Fibroblast of lung (primary cell): Measurements from ENCODE around the gene MYD88. TPM values are rescaled to one million over a fixed set of nuclear protein-coding genes. Genes with fewer than 3 reads are reported as not detected.

Source experiments
- DNase-seq, 2 donors: peaks; one replicate each; pipeline versions ENCODE4 v3.0.0 to v3.0.0-alpha.2; 2010; ENCODE audit warnings: low read depth in 2 of 2
- H2AFZ ChIP-seq: 2 replicates; pipeline ENCODE4 v1.5.1; 2012; ENCODE audit warnings: low read length, control low read depth, inconsistent platforms
- H3K27ac ChIP-seq: 2 replicates; pipeline ENCODE4 v1.5.1; 2011; ENCODE audit warnings: low read length, control low read depth; ENCODE audit not compliant: insufficient read depth
- H3K27me3 ChIP-seq: 2 replicates; pipeline ENCODE4 v1.5.1; 2011; ENCODE audit warnings: mild to moderate bottlenecking, low read length; ENCODE audit not compliant: control insufficient read depth, insufficient read depth
- H3K36me3 ChIP-seq: 2 replicates; pipeline ENCODE4 v1.5.1; 2011; ENCODE audit warnings: low read length; ENCODE audit not compliant: control insufficient read depth, insufficient read depth
- H3K4me1 ChIP-seq: 2 replicates; pipeline ENCODE4 v1.5.1; 2011; ENCODE audit warnings: low read length; ENCODE audit not compliant: control insufficient read depth, insufficient read depth; ENCODE audit errors: extremely low read depth
- H3K4me2 ChIP-seq: 2 replicates; pipeline ENCODE4 v1.5.1; 2011; ENCODE audit warnings: low read length, control low read depth; ENCODE audit not compliant: insufficient read depth; ENCODE audit errors: extremely low read depth
- H3K4me3 ChIP-seq, 4 experiments: fragments of 200-600 bp in 1 of 4; sonication (generic) in 1 of 4; replicated peaks in 1 of 4; 2 replicates each; pipeline ENCODE4 v1.5.1; 2011 to 2016; ENCODE audit warnings: low read length in 4 of 4, low read depth in 3 of 4, mild to moderate bottlenecking in 3 of 4, control low read depth in 2 of 4, inconsistent platforms in 1 of 4, mixed read lengths in 1 of 4; ENCODE audit not compliant: insufficient read depth in 1 of 4; ENCODE audit errors: control extremely low read depth in 1 of 4
- H3K79me2 ChIP-seq: 2 replicates; pipeline ENCODE4 v1.5.1; 2012; ENCODE audit warnings: mild to moderate bottlenecking, low read length, inconsistent platforms; ENCODE audit not compliant: control insufficient read depth, insufficient read depth
- H3K9ac ChIP-seq: 2 replicates; pipeline ENCODE4 v1.5.1; 2011; ENCODE audit warnings: mild to moderate bottlenecking, low read length, control low read depth; ENCODE audit not compliant: insufficient read depth
- H3K9me3 ChIP-seq: 2 replicates; pipeline ENCODE4 v1.5.1; 2012; ENCODE audit warnings: low read depth, low read length; ENCODE audit not compliant: control insufficient read depth, insufficient read depth
- H4K20me1 ChIP-seq: 2 replicates; pipeline ENCODE4 v1.5.1; 2011; ENCODE audit warnings: low read length; ENCODE audit not compliant: control insufficient read depth, insufficient read depth; ENCODE audit errors: extremely low read depth
- EZH2 ChIP-seq: IDR thresholded peaks from 2 replicates; pipeline ENCODE4 v1.5.1; 2012; ENCODE audit warnings: low read length, control low read depth, mild to moderate bottlenecking; ENCODE audit errors: missing control alignments
- polyA plus RNA-seq, 2 donors: library from polyadenylated mRNA; depleted of rRNA in 1 of 2; stranded (reverse) in 1 of 2; unstranded in 1 of 2; fragments of >200 nt; gene quantifications; 2 replicates each; pipeline ENCODE4 v1.2.1, GENCODE V29; 2011 to 2012; ENCODE audit warnings: missing spikeins in 1 of 2
- total RNA-seq: library from RNA; depleted of rRNA; stranded (reverse); fragments of >200 nt; gene quantifications from 2 replicates; pipeline ENCODE4 v1.2.1, GENCODE V29; 2014
- TF ChIP-seq, protein P1 (sequence below), 2 donors: IDR thresholded peaks in 1 of 2; conservative IDR thresholded peaks in 1 of 2; 1 replicate in 1 of 2; 2 replicates in 1 of 2; pipeline ENCODE4 v1.5.1; 2011 to 2012; ENCODE audit warnings: low read length in 2 of 2, control low read depth in 1 of 2, inconsistent platforms in 1 of 2, low read depth in 1 of 2, mild to moderate bottlenecking in 1 of 2

MYD88 gene
- total and polyA plus RNA-seq, 2 donors (not counting 1 experiment from before 2014, with no cell fraction given): 12.1 to 22.1 TPM

DNA sequence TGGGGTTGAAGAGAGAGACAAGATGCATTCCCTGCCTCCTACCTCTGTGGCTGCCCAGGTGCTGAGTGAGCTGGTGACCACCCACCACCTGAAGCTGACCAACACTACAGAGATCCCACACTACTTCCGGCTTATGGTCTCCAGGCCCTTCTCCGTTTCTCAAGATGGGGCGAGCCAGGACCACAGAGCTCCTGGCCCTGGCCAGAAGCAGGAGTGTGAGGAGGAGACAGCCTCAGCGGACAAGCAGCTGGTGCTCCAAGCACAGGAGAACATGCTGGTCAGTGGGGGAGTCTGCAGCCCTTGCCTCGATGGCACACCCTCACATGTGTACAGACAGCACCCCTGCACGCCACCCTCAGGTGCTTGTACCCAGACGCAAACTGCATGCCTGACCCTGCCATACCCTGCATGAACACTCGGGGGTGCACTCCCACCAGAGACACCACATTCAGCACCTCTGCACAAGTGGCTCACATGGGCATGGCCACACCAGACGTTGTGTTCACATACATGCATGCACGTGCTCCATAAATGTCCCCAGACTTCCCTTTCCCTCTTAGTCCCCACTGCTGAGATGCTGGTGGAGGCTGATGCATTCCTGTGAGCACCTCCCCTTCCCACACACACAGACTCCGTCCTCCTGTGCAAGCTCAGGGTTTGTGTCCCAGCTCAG lies 20.6 kb upstream of the MYD88 start:
- Histone ChIP-seq H3K4me1 (no peaks in the 10 kb centered on the region), H3K9ac (no peak overlapping the region), H3K4me3 (no peak overlapping the region), H3K9me3 (no peaks in the 10 kb centered on the region), H4K20me1 (no peaks in the 10 kb centered on the region), H2AFZ (no peak overlapping the region), H3K4me2 (no peak overlapping the region), H3K79me2 (no peaks in the 10 kb centered on the region), H3K27ac (no peak overlapping the region), H3K27me3 (no peaks in the 10 kb centered on the region), H3K36me3 (peaks cover 4% of the 10 kb centered on the region)
- DNase-seq: peak; percentile 39 to 59
- no peak for TF ChIP-seq EZH2
- TF ChIP-seq, protein P1, sequence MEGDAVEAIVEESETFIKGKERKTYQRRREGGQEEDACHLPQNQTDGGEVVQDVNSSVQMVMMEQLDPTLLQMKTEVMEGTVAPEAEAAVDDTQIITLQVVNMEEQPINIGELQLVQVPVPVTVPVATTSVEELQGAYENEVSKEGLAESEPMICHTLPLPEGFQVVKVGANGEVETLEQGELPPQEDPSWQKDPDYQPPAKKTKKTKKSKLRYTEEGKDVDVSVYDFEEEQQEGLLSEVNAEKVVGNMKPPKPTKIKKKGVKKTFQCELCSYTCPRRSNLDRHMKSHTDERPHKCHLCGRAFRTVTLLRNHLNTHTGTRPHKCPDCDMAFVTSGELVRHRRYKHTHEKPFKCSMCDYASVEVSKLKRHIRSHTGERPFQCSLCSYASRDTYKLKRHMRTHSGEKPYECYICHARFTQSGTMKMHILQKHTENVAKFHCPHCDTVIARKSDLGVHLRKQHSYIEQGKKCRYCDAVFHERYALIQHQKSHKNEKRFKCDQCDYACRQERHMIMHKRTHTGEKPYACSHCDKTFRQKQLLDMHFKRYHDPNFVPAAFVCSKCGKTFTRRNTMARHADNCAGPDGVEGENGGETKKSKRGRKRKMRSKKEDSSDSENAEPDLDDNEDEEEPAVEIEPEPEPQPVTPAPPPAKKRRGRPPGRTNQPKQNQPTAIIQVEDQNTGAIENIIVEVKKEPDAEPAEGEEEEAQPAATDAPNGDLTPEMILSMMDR (conservative IDR thresholded peaks at IDR 0.05 in 1 of 2, IDR thresholded peaks at IDR 0.05 in 1 of 2; ENCODE audit: low read depth in 1 of 2, low read length in 2 of 2): peak; percentile 53 to 82

DNA sequence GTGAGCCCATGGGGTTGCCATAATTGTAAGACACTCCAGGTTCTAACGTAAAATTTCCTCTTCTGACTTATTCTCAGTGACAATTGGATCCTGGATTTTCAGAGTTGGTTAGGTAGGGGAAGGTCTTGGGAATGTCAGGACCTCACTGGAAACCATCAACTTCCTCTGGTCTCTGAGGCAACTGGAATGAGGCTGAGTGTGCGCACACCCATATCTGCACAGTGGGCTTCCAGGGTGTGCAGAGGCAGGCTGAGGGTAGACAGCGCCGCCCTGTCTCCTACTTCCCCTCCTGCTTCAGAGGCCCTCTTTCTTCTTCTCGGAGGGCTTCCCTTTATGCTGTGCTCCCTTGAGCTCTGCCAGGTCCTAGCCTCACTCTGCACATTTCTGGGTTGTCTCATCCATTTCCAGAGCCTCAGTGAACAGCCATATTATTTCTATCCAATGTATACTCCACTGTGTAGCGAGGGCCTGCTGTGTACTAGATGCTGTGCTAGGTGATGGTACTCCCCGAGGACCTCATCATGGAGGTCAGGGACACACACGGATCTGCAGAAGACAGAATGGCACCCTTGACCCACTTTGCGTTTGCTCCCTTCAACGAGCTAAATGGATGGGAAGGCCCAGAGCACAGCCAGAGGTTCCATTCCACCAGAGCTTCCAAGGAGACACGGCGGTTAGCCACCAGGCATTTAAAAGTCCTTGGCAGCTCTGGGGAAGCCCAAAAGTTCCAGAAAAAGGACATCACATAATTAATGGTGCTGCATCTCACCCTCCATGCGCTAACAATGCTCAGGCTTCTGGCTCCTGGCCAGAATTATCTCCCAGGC lies 19.8 kb upstream of the MYD88 start:
- TF ChIP-seq EZH2: no peak
- TF ChIP-seq, protein P1 (conservative IDR thresholded peaks at IDR 0.05 in 1 of 2, IDR thresholded peaks at IDR 0.05 in 1 of 2; ENCODE audit: low read depth in 1 of 2, low read length in 2 of 2): no peak
- no peaks in the 10 kb centered on the region for H4K20me1 ChIP-seq

DNA sequence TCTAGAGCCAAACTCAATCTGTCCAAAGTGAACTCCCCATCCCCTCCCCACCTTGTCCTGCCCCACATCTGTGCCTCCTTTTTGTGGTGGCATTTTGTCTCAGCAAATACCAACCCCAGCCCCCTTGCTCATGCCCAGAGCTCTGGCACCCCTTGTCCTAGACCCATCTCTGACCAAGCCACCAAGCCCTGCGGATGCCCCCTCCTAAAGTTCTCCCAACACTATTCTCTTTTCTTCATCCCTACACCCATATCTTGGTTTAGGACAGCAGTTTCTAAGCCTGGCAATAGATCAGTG lies 19.3 kb upstream of the MYD88 start:
- Histone ChIP-seq H3K36me3 (peaks cover 6% of the 10 kb centered on the region), H3K27ac (no peak overlapping the region), H3K4me1 (no peaks in the 10 kb centered on the region), H3K27me3 (no peaks in the 10 kb centered on the region), H3K9me3 (no peaks in the 10 kb centered on the region), H3K79me2 (no peaks in the 10 kb centered on the region), H2AFZ (no peak overlapping the region), H3K4me3 (no peak overlapping the region), H3K9ac (no peak overlapping the region), H3K4me2 (no peak overlapping the region), H4K20me1 (no peaks in the 10 kb centered on the region)
- TF ChIP-seq, protein P1 (conservative IDR thresholded peaks at IDR 0.05 in 1 of 2, IDR thresholded peaks at IDR 0.05 in 1 of 2; ENCODE audit: low read depth in 1 of 2, low read length in 2 of 2): no peak
- TF ChIP-seq EZH2: no peak
- no peak for DNase-seq

More for the DNA sequence above, 19.8 kb upstream of the MYD88 start:
- Histone ChIP-seq H3K27me3 (no peaks in the 10 kb centered on the region), H3K9me3 (no peaks in the 10 kb centered on the region), H3K27ac (no peak overlapping the region), H3K4me2 (no peak overlapping the region), H3K4me1 (no peaks in the 10 kb centered on the region), H3K4me3 (no peak overlapping the region), H3K36me3 (peaks cover 6% of the 10 kb centered on the region), H3K9ac (no peak overlapping the region), H3K79me2 (no peaks in the 10 kb centered on the region), H2AFZ (no peak overlapping the region)
- no peak for DNase-seq
